ENCODE results near the gene PAX2. TPM values are rescaled to one million over a fixed set of nuclear protein-coding genes. Genes with fewer than 3 reads are reported as not detected.

The PAX2 gene
- total and polyA plus RNA-seq, 2 of the 13 experiments (the other 11 are each of a cell fraction or from before 2014, with no cell fraction given), result not detected

GRCh38 chr10:100696477-100696901 is 48.9 kb upstream of the PAX2 start:
- no peak overlapping the region for H3K27ac ChIP-seq (ENCODE audit: extremely low read length, insufficient read depth, low read length)
- WGBS (ENCODE audit: low lambda C conversion rate), result 28% methylated on average over 2 of the region's 2 CpGs
- BruUV-seq (replicated peaks), result no TSS peak

More at GRCh38 chr10:100696477-100696901, 48.9 kb upstream of the PAX2 start:
- intact Hi-C loops (cut with micrococcal nuclease; ENCODE audit: unreplicated experiment) (no loop called here), in situ Hi-C loops (cut with HindIII; ENCODE audit: extremely low pct_ligation_motif_present, low pct_unique_long_range_greater_than_20kb) (no loop called here)
- Histone ChIP-seq H3K79me2 (ENCODE audit: insufficient read depth, low read length) (no peaks in the 10 kb centered on the region), H3K4me2 (ENCODE audit: low read depth, low read length) (no peak overlapping the region), H3K9ac (ENCODE audit: insufficient read depth, low read depth, low read length) (no peak overlapping the region), H2AFZ (ENCODE audit: low read length) (no peak overlapping the region), H4K20me1 (ENCODE audit: insufficient read depth, low read length) (no peaks in the 10 kb centered on the region), H3K36me3 (replicated peaks in 1 of 2; ENCODE audit: control insufficient read depth in 1 of 2, insufficient read depth in 2 of 2, low read length in 2 of 2) (no peaks in the 10 kb centered on the region), H3K27me3 (ENCODE audit: control insufficient read depth in 1 of 2, insufficient read depth in 2 of 2, low read length in 2 of 2) (peaks cover 0 to 7% of the 10 kb centered on the region in 2 experiments; a peak in 1 of 5 replicates), H3K4me3 (replicated peaks in 1 of 3; ENCODE audit: insufficient read depth in 1 of 3, low read depth in 2 of 3, low read length in 3 of 3) (no peak overlapping the region), H3K9me3 (ENCODE audit: low read length) (no peaks in the 10 kb centered on the region), H3K4me1 (ENCODE audit: insufficient read depth, low read length) (no peaks in the 10 kb centered on the region)
- ATAC-seq, result no peak
- FAIRE-seq, result no peak
- TF ChIP-seq ZNF652 (CRISPR knock-in tag; IDR thresholded peaks at IDR 0.05; ENCODE audit: borderline replicate concordance, low read depth) (no peak), SMC3 (IDR thresholded peaks at IDR 0.05; ENCODE audit: low read length) (no peak), ZNF720 (CRISPR knock-in tag; IDR thresholded peaks at IDR 0.05) (no peak), GTF3A (CRISPR knock-in tag; conservative IDR thresholded peaks at IDR 0.05) (no peak), ZNF232 (CRISPR knock-in tag; IDR thresholded peaks at IDR 0.05; ENCODE audit: borderline replicate concordance) (no peak), ZNF724P (CRISPR knock-in tag; IDR thresholded peaks at IDR 0.05; ENCODE audit: borderline replicate concordance) (no peak), PCBP2 (optimal IDR thresholded peaks at IDR 0.05; ENCODE audit: low read depth, low read length, poor library complexity, severe bottlenecking) (no peak), ZNF646 (CRISPR knock-in tag; IDR thresholded peaks at IDR 0.05) (no peak), KLF6 (CRISPR knock-in tag; IDR thresholded peaks at IDR 0.05) (no peak), TCF7 (IDR thresholded peaks at IDR 0.05; ENCODE audit: low read depth) (no peak), ZNF33A (CRISPR knock-in tag; IDR thresholded peaks at IDR 0.05; ENCODE audit: borderline replicate concordance) (no peak), SSRP1 (CRISPR knock-in tag; IDR thresholded peaks at IDR 0.05) (no peak), GMEB1 (CRISPR knock-in tag; IDR thresholded peaks at IDR 0.05; ENCODE audit: borderline replicate concordance) (no peak), MAFG (CRISPR knock-in tag; IDR thresholded peaks at IDR 0.05) (no peak), CBX2 (IDR thresholded peaks at IDR 0.05; ENCODE audit: low read depth, low read length) (no peak), CBX2 (CRISPR knock-in tag; IDR thresholded peaks at IDR 0.05; ENCODE audit: low read depth) (no peak), ZNF562 (CRISPR knock-in tag; IDR thresholded peaks at IDR 0.05; ENCODE audit: borderline replicate concordance) (no peak)
- TF ChIP-seq, protein P1, sequence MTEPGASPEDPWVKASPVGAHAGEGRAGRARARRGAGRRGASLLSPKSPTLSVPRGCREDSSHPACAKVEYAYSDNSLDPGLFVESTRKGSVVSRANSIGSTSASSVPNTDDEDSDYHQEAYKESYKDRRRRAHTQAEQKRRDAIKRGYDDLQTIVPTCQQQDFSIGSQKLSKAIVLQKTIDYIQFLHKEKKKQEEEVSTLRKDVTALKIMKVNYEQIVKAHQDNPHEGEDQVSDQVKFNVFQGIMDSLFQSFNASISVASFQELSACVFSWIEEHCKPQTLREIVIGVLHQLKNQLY (CRISPR knock-in tag; IDR thresholded peaks at IDR 0.05), result no peak
- DNase-seq (ENCODE audit: low spot score), result no peak
- ChIA-PET POLR2A (no interaction called here), CTCF (ENCODE audit: low intra/inter-chr PET ratio, low total read pairs) (no interaction called here)

Measured in HepG2 (cell line).